ENCODE results near the gene HCN2.

The HCN2 gene

GRCh38 chr19:643736-644135 is 54.1 kb downstream of the HCN2 start:
- DNase-seq = no peak

- DNase-seq = no peak
Measured at GRCh38 chr19:644363-644762, 54.7 kb downstream of the HCN2 start.

GRCh38 chr19:644789-645188 is 55.1 kb downstream of the HCN2 start:
- no peak for DNase-seq

- DNase-seq = no peak
Measured at GRCh38 chr19:645912-646778, 56.5 kb downstream of the HCN2 start.

DNA sequence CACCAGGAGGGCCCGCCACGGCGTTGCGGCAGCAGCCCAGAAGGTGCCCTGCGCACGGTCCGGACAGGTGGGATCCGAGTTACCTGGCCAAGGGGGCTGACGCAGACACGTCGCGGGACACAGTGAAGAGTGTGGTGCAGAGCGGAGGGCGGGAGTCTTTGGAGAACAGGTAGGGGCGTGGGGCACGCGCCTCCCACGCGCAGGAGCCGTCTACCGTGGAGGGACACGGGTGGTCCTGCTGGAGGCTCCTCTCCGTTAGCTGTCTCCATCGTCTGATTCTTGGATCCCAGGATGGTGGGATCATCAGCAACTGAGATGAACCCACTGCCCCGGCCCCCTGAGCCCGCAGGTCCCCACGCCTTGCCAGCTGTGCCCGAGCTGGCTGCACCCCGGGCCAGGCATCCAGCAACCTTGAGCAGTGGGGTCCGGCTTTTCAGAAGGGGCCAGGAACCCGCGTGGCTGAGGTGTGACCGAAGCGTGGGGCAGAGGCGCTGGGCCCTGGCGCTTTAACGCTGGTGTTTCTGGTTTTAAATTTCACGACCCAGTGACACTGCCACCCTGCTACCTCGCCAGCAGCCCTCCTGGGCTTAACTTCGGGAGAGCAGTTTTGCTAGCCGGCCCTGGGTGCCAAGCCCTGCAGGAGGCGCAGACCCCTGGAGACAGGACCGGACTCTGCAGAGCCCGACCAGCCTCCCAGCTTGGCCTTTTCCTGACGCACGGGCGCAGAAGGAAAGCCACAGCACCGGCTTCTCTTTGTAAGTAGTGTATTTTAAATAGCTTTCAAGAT is 57.3 kb downstream of the HCN2 start:
- no peak for DNase-seq

GRCh38 chr19:647566-648284 is 58.0 kb downstream of the HCN2 start:
- DNase-seq = no peak

- DNase-seq = no peak
Measured at GRCh38 chr19:648305-648704, 58.6 kb downstream of the HCN2 start.

DNA sequence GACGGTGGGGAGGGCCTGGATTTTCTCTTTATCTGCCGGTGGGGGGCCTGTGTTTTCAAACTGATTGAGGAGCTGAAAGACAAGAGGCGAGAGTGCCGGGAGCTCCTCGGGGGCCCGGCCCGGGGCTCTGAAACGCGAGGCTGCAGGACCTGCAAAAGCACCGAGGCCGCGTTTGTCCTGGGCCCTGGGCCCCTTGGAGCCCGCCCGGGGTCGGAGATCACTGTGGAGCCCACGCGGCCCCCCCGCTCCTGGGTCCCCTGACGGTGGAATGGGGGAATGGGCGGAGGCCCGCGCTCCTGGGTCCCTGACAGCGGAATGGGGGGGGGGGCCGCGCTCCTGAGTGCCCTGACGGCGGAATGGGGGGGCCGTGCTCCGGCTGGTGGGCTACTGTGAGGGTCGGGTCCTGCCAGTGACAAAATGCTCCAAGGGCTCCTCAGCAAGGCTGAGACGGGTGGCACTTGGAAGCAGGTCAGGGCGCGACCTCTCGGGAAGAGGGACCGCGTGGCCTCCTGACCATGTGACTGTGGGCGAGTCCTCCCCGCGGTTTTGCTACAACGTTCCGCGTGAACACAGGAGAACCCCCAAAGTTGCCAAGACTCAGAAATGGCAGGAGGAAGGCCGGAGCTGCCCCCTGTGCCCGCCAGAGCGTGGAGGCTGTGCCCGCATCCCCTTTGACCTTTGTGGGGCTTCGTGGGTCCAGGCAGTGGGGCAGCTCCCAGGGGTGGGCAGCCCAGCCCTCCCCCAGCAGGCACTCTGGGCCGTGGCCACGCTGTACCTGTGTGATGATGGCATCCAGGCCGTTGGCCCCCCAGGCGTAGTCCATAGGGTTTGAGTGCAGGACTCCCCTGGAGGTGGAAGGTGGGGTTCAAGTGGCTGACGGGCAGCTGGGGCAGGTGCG is 59.5 kb downstream of the HCN2 start:
- DNase-seq = no peak

DNA sequence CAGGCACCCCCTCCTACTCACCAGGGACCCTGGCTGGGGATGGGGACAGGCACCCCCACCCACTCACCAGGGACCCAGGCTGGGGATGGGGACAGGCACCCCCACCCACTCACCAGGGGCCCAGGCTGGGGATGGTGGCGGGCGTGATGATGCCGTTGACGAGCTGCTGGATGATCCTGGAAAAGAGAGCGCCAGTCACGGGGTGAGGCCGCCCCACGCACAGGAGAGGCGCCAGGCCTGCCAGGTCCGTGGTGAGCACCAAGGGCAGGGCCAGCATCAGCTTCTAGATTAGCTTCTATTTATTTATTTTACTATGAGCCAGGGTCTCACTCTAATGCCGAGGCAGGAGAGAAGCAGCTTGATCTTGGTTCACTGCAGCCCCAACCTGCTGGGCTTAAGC is 60.4 kb downstream of the HCN2 start:
- DNase-seq = no peak

GRCh38 chr19:651114-651818 is 61.6 kb downstream of the HCN2 start:
- no peak for DNase-seq

GRCh38 chr19:651991-652390 is 62.3 kb downstream of the HCN2 start:
- no peak for DNase-seq

GRCh38 chr19:652467-653389 is 63.0 kb downstream of the HCN2 start:
- DNase-seq = no peak

DNA sequence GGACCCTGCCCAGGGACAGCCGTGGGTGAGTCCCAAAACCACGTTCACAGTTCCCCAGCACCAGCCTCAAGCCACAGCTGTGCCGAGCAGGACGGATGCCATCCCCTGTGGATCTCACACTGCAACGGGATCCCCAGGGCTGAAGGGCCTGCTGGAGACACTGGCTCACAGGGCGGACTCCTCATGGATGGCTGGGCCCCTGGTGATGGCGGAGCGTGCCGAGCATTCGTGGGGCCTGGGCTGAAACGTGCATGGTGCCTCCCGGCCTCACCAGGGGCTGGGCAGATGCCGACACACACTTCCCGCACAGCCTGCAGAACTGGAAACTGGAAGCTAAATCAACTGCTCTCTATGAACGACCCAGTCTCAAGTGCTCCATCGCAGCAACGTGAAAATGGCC is 63.7 kb downstream of the HCN2 start:
- no peak for DNase-seq

DNA sequence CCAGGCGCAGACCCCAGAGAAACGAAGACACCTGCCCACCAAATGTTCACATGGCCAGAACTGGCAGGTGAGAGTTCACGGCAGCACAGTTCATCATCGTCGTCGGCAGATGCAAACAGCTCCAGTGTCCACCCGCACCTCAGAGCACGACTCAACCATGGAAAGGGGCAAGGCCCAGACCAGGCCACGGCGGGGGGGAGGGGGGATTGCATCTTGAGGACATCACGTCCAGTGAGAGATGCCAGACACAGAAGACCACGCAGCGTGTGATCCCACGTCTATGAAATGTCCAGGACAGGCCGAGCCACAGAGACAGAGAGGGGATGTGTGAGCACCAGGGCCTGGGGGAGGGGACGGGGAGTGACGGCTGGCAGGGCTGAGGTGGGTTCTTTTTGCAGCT is 66.0 kb downstream of the HCN2 start:
- no peak for DNase-seq

GRCh38 chr19:656751-657559 is 67.3 kb downstream of the HCN2 start:
- DNase-seq = no peak

GRCh38 chr19:657611-658010 is 67.9 kb downstream of the HCN2 start:
- no peak for DNase-seq

GRCh38 chr19:658059-658839 is 68.6 kb downstream of the HCN2 start:
- no peak for DNase-seq

- no peak for DNase-seq
Measured at GRCh38 chr19:658916-659839, 69.5 kb downstream of the HCN2 start.
